Left renal pelvis (tissue), 4 donors: ENCODE measurements around the gene MGAT4C. TPM values are rescaled to one million over a fixed set of nuclear protein-coding genes. Genes with fewer than 3 reads are reported as not detected.
"Not testable (repeated sequence)": the region's sequence is repeated elsewhere in the genome, so short reads cannot be mapped to it uniquely, and the experiment has no call there.

ENCODE experiments used
- DNase-seq, 4 donors: peaks; one replicate each; pipeline ENCODE4 v3.0.0-alpha.2; 2013; ENCODE audit warnings: low read depth in 4 of 4, low spot score in 3 of 4
- polyA plus RNA-seq, 4 donors: library from polyadenylated mRNA; unstranded; fragments of 120-200 nt; gene quantifications; one replicate each; pipeline ENCODE4 v1.2.1, GENCODE V29; 2013; ENCODE audit not compliant: insufficient read length in 4 of 4

Gene MGAT4C
- polyA plus RNA-seq, 4 donors: 1.0 to 7.2 (median 3.7) TPM

DNA sequence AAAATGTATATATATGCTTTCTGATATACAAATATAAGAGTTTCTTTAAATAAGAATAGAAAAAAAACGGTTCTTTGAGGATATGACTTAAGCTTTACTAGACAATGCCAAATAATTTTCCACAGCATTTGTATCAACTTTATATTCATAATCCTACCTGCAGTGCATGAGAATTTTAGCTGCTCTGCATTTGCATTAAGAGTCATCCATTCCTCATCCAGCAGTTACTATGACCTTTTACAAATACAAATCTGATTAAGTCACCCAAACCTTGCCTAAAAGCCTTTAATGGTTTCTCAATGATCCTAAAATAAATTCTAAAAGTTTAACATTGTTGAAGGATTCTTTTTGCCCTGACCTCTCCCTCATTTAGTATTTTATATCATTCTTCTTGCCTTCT, 116.5 kb downstream of the MGAT4C start:
- DNase-seq: no peak

- DNase-seq: no peak
Measured at GRCh38 chr12:86138770-86139169, 117.4 kb downstream of the MGAT4C start.

DNA sequence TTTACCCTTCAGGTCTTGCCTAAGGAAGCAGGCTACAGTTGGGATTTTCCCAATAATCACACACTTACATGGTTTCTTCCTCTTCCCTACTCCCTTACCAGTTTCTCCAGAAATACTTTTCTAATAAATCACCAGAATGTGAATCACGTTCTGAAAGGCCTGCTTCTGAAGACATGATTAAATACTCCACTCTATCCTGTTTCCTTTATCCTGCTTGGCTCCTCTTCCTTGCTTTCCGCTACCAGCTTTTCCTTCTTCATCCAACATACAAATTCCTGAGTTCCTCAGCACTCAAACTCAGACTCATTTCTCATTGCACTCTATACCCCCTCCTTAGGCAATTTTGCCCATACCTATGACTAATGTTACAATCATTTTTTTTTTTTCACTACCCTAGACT, 118.3 kb downstream of the MGAT4C start:
- DNase-seq: no peak

GRCh38 chr12:86134561-86134960, 121.6 kb downstream of the MGAT4C start:
- no peak for DNase-seq

DNA sequence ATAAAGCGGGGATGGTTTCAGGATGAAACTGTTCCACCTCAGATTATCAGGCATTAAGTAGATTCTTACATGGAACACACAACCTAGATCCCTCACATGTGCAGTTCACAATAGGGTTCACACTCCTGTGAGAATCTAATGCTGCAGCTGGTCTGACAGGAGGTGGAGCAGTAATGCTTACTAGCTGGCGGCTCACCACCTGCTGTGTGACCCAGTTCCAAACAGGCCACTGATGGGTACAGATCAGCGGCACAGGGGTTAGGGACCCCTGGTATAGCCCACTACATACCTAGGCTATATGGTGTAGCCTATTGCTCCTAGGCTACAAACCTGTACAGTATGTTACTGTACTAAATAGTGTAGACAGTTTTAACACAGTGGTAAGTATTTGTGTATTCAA, 129.3 kb downstream of the MGAT4C start:
- not testable (repeated sequence) for DNase-seq

DNA sequence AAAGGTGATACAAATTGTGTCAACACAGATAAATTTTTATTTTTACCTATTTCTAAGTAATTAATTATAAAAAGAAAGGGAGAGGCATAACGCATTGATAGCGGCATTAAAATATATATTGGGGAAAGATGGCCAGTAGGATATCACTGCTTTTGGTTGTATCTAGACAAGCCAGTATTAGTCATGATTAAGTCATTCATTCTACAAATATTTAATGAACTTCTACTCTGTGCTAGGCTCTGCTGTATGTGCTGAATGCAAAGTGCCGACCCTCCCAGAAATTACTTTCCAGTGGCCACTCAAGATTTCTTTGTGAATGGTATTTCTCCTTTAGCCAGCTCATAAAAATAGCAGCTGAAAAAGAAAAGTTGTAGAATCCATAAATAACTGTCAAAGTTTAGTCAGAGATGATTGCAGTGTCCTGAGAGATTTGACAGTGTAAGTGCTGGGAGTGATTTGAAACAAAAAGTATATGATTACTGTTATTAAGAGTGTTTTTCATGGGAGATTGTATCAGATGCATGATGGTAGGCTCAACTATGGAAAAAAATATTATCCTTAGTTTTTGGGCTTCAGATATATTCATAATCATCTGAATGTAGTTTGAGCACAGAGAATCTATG, 133.2 kb downstream of the MGAT4C start:
- DNase-seq: no peak

- DNase-seq: no peak
Measured at GRCh38 chr12:86118161-86118560, 138.0 kb downstream of the MGAT4C start.

- no peak for DNase-seq
Measured at GRCh38 chr12:86117711-86118110, 138.5 kb downstream of the MGAT4C start.

DNA sequence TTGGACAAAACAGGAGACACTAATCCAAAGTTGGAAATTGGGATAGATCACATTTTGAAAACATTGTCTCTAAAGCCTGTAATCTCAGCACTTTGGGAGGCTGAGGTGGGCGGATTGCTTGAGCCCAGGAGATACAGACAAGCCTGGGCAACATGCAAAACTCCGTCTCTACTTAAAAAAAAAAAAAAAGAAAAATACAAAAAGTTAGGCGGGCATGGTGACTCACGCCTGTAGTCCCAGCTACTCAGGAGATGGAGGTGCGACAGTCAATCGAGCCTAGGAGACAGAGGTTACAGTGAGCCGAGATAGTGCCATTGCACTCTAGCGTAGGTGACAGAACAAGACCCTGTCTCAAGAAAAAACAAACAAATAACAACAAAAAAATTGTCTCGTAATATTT, 152.1 kb downstream of the MGAT4C start:
- no peak for DNase-seq

DNA sequence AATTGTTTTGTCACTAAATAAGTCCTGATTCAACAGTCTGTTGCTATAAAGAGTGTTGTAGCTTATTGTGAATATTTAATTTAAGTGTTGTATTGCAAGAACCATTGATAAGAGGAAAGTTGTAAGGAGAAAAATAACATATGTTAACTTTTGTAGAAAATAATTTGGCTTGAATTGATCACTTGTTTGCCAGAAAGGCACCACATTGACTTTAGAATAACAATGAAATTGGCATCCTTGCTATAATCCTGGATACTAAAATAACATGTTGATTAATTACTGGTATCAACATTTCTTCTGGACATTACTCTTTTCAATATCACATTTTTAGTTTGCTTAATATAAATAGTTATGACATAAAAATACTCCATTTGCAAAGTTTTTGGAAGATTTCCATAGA, 159.0 kb downstream of the MGAT4C start:
- DNase-seq: no peak

- no peak for DNase-seq
Measured at GRCh38 chr12:86091681-86092080, 164.5 kb downstream of the MGAT4C start.

DNA sequence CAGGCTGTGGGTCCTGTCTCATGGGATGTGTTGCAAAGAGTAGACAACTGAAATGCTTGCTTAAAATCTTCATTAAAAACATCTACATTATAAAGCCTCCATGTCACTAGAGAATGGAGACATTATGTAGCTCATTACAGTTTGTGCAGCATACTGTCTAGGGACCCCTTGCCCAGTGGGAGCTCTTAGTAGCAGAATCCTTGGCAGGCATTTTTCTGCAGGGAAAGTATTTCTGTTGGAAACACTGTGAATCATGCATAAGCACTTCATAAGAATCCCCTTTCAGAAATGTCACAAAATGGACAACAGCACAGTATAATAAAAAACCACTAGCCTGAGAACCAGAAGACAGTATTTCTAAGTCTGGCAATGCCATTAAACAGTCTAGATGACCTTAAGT, 174.3 kb downstream of the MGAT4C start:
- no peak for DNase-seq

GRCh38 chr12:86059052-86059451, 197.1 kb downstream of the MGAT4C start:
- peak in 1 of 4 donors; percentile 1 for DNase-seq

- no peak for DNase-seq
Measured at GRCh38 chr12:86057092-86057845, 198.9 kb downstream of the MGAT4C start.

- no peak for DNase-seq
Measured at GRCh38 chr12:86052921-86053320, 203.3 kb downstream of the MGAT4C start.

DNA sequence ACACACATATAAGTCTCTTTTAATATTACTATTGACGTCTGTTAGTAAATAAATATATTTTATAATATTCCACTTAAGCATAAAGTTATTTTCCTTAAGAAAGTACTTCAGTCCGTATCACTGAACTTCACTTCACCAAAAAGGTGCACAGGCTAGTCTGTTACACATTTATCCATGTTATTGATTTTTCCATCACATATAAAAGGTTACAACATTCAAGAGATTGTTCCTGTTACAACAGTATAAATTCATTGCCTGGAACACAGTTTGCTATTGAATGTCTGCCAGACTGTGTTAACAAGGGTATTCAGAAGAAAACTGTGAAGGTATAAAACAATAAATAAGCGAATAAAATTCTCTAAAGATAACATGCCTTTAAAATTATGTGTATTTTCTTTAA, 206.2 kb downstream of the MGAT4C start:
- DNase-seq: no peak

GRCh38 chr12:86044396-86044795, 211.8 kb downstream of the MGAT4C start:
- no peak for DNase-seq

- DNase-seq: no peak
Measured at GRCh38 chr12:86042062-86042461, 214.1 kb downstream of the MGAT4C start.

GRCh38 chr12:86018361-86018760, 237.8 kb downstream of the MGAT4C start:
- no peak for DNase-seq

DNA sequence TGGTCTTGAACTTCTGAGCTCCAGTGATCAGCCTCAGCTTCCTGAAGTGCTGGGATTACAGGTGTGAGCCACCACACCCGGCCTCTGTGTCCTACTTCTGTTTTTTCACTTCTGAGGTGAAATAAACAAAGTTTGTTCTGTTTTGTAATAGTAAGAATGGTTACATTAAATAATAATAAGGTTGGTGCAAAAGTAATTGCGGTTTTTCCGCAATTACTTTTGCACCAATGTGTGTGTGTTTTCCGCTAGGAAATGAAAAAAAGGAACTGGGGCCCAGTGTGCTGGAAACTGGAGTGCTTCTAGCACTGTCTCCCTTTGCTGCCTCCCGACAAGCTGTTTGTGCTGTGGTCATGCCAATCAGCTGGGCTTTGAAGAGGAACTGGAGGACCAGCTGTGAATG, 241.2 kb downstream of the MGAT4C start:
- DNase-seq: no peak

DNA sequence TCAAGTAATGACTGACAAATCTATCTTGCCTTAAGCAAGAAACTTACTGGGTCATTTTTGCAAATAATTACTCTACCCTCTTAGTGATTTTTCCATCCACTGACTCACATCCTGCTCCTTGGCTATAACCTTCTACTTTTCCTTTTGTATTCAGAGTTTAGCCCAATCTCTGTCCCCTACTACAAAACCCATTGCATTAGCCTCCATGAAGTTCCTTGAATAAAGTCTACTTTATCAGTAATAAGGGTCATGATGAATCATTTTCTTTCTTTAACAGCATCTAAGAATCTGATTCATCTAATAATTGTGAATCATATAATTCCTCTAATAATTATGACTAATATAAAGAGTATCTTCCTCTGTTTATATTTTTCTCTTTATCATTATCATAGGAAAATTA, 249.5 kb downstream of the MGAT4C start:
- DNase-seq: no peak

GRCh38 chr12:85998074-85998473, 258.1 kb downstream of the MGAT4C start:
- DNase-seq: no peak
